Neutrophil (primary cell): Measurements from ENCODE around the gene TRUB1.

Experiments
- H3K27ac ChIP-seq: fragments of 200-600 bp; sonication (generic); 2 replicates; pipeline ENCODE4 v1.5.1; 2016; ENCODE audit warnings: mild to moderate bottlenecking, moderate library complexity
- H3K27me3 ChIP-seq: fragments of 200-600 bp; sonication (generic); 2 replicates; pipeline ENCODE4 v1.6.0; 2016; ENCODE audit warnings: mild to moderate bottlenecking
- H3K36me3 ChIP-seq: fragments of 200-600 bp; sonication (generic); 2 replicates; pipeline ENCODE4 v1.5.1; 2017
- H3K4me1 ChIP-seq, 2 experiments: fragments of 200-600 bp in 1 of 2; sonication (generic) in 1 of 2; 1 replicate in 1 of 2; 2 replicates in 1 of 2; pipeline versions ENCODE4 v1.5.1 to v1.6.1; 2013 to 2016; ENCODE audit warnings: low read depth in 1 of 2, low read length in 1 of 2, mild to moderate bottlenecking in 1 of 2, moderate library complexity in 1 of 2; ENCODE audit not compliant: control insufficient read depth in 1 of 2, insufficient read depth in 1 of 2
- H3K4me3 ChIP-seq, 2 experiments: fragments of 200-600 bp in 1 of 2; sonication (generic) in 1 of 2; 1 replicate in 1 of 2; 2 replicates in 1 of 2; pipeline ENCODE4 v1.5.1; 2013 to 2016; ENCODE audit warnings: low read depth in 1 of 2, low read length in 1 of 2, mild to moderate bottlenecking in 1 of 2, moderate library complexity in 1 of 2
- H3K9me3 ChIP-seq: fragments of 200-600 bp; sonication (generic); 2 replicates; pipeline ENCODE4 v1.5.1; 2016
- CTCF ChIP-seq: fragments of 200-600 bp; sonication (generic); IDR thresholded peaks from 2 replicates; pipeline ENCODE4 v1.5.1; 2016; ENCODE audit warnings: antibody characterized with exemption

The TRUB1 gene

GRCh38 chr10:114992189-114992775 is 54.3 kb downstream of the TRUB1 start:
- Histone ChIP-seq H3K36me3 (no peaks in the 10 kb centered on the region), H3K4me3 (no peak overlapping the region), H3K9me3 (no peaks in the 10 kb centered on the region), H3K27me3 (no peaks in the 10 kb centered on the region), H3K27ac (no peak overlapping the region), H3K4me1 (no peaks in the 10 kb centered on the region)
- no peak for TF ChIP-seq CTCF

- H3K4me3 ChIP-seq: no peak overlapping the region
- no peak for TF ChIP-seq CTCF
- H3K9me3 ChIP-seq: no peaks in the 10 kb centered on the region
- no peaks in the 10 kb centered on the region for H3K4me1 ChIP-seq
- H3K27me3 ChIP-seq: no peaks in the 10 kb centered on the region
- H3K36me3 ChIP-seq: no peaks in the 10 kb centered on the region
- H3K27ac ChIP-seq: no peak overlapping the region
Measured at GRCh38 chr10:114995468-114996247, 57.7 kb downstream of the TRUB1 start.

- Histone ChIP-seq H3K4me3 (no peak overlapping the region), H3K36me3 (no peaks in the 10 kb centered on the region), H3K4me1 (no peaks in the 10 kb centered on the region), H3K27me3 (no peaks in the 10 kb centered on the region), H3K27ac (no peak overlapping the region), H3K9me3 (no peaks in the 10 kb centered on the region)
- no peak for TF ChIP-seq CTCF
Measured at GRCh38 chr10:114996542-114996941, 58.5 kb downstream of the TRUB1 start.

- Histone ChIP-seq H3K9me3 (no peaks in the 10 kb centered on the region), H3K27ac (no peak overlapping the region), H3K4me3 (no peak overlapping the region), H3K36me3 (no peaks in the 10 kb centered on the region), H3K4me1 (no peaks in the 10 kb centered on the region), H3K27me3 (no peaks in the 10 kb centered on the region)
- no peak for TF ChIP-seq CTCF
Measured at GRCh38 chr10:114998993-114999392, 61.0 kb downstream of the TRUB1 start.

GRCh38 chr10:115001506-115002381 is 63.7 kb downstream of the TRUB1 start:
- Histone ChIP-seq H3K36me3 (no peaks in the 10 kb centered on the region), H3K27ac (no peak overlapping the region), H3K4me1 (no peaks in the 10 kb centered on the region), H3K27me3 (no peaks in the 10 kb centered on the region), H3K9me3 (no peaks in the 10 kb centered on the region), H3K4me3 (no peak overlapping the region)
- TF ChIP-seq CTCF: no peak
